OCI-LY7 (cell line): ENCODE measurements around the gene BTBD9. TPM values are rescaled to one million over a fixed set of nuclear protein-coding genes. Genes with fewer than 3 reads are reported as not detected.

Source experiments
- BruUV-seq: library from RNA; stranded (reverse); fragments of 400-500 nt; replicated peaks from 2 replicates; lab custom pipeline; 2021; lab: Mats Ljungman, UMichigan
- CTCF ChIA-PET: fragments of 300-600 bp; sonication (Branson Sonifier 250); formaldehyde crosslinking; loops from one replicate; lab custom pipeline; 2022; ENCODE audit warnings: antibody characterized with exemption; ENCODE audit not compliant: unreplicated experiment; lab: Charles Lee
- POLR2A ChIA-PET: fragments of 300-600 bp; sonication (Branson Sonifier 250); formaldehyde crosslinking; loops from one replicate; lab custom pipeline; 2022; ENCODE audit warnings: antibody characterized with exemption; lab: Charles Lee
- DNase-seq: peaks from one replicate; pipeline ENCODE4 v3.0.0-alpha.2; 2015; ENCODE audit warnings: low spot score
- H2AFZ ChIP-seq: fragments of 200-600 bp; sonication (generic), shearing (Covaris generic); 2 replicates; pipeline ENCODE4 v1.6.1; 2014; ENCODE audit warnings: mild to moderate bottlenecking, antibody characterized with exemption, low read length, moderate library complexity
- H3K27ac ChIP-seq: fragments of 200-600 bp; sonication (generic); 2 replicates; pipeline ENCODE4 v1.5.1; 2014; ENCODE audit warnings: mixed run types, low read depth, mild to moderate bottlenecking, moderate library complexity, low read length, inconsistent platforms; ENCODE audit not compliant: poor library complexity, severe bottlenecking
- H3K36me3 ChIP-seq: fragments of 200-600 bp; sonication (generic); 2 replicates; pipeline ENCODE4 v1.6.1; 2014; ENCODE audit warnings: mild to moderate bottlenecking, antibody characterized with exemption, low read length, moderate library complexity, mixed read lengths; ENCODE audit not compliant: insufficient read depth
- H3K4me1 ChIP-seq: fragments of 200-600 bp; sonication (generic); 2 replicates; pipeline ENCODE4 v1.5.1; 2014; ENCODE audit warnings: mild to moderate bottlenecking, low read length; ENCODE audit not compliant: insufficient read depth, poor library complexity, severe bottlenecking
- H3K4me2 ChIP-seq: fragments of 200-600 bp; sonication (generic); 2 replicates; pipeline ENCODE4 v1.6.1; 2014; ENCODE audit warnings: mild to moderate bottlenecking, low read length
- H3K4me3 ChIP-seq: fragments of 200-600 bp; sonication (generic); 2 replicates; pipeline ENCODE4 v1.5.1; 2014; ENCODE audit warnings: mild to moderate bottlenecking, low read depth, low read length; ENCODE audit not compliant: poor library complexity, severe bottlenecking
- H3K79me2 ChIP-seq: fragments of 200-600 bp; sonication (generic); 2 replicates; pipeline ENCODE4 v1.6.1; 2016; ENCODE audit warnings: low read depth, mild to moderate bottlenecking, low read length, moderate library complexity, mixed read lengths; ENCODE audit not compliant: insufficient read depth
- H3K9me2 ChIP-seq: fragments of 200-600 bp; sonication (generic); 2 replicates; pipeline ENCODE4 v1.6.1; 2016; ENCODE audit warnings: mild to moderate bottlenecking, low read length, mixed read lengths; ENCODE audit not compliant: insufficient read depth
- H3K9me3 ChIP-seq: fragments of 200-600 bp; sonication (generic); 2 replicates; pipeline ENCODE4 v1.6.1; 2014; ENCODE audit warnings: mild to moderate bottlenecking, mixed run types, low read length, mixed read lengths
- H4K20me1 ChIP-seq: fragments of 200-600 bp; sonication (generic); 2 replicates; pipeline ENCODE4 v1.6.1; 2014; ENCODE audit warnings: mild to moderate bottlenecking, antibody characterized with exemption, low read length, moderate library complexity, mixed read lengths; ENCODE audit not compliant: insufficient read depth
- CTCF ChIP-seq: fragments of 200-600 bp; sonication (generic); conservative IDR thresholded peaks from 2 replicates; pipeline ENCODE4 v1.5.1; 2014; ENCODE audit warnings: mild to moderate bottlenecking, antibody characterized with exemption, low read length, moderate library complexity, mixed read lengths
- EZH2phosphoT487 ChIP-seq: fragments of 200-600 bp; sonication (generic); IDR thresholded peaks from 2 replicates; pipeline ENCODE4 v1.6.1; 2018; ENCODE audit warnings: low read depth, borderline replicate concordance, mild to moderate bottlenecking, mixed run types, antibody characterized with exemption, low read length, moderate library complexity, mixed read lengths
- intact Hi-C: fragments of 100-400 bp; cut with micrococcal nuclease; formaldehyde crosslinking; loops from one replicate; pipeline ENCODE4 v1.10.0; 2022; ENCODE audit not compliant: unreplicated experiment
- total RNA-seq, 2 experiments: library from RNA; depleted of rRNA in 1 of 2; stranded (reverse); fragments of >200 nt in 1 of 2; shearing (Covaris generic) in 1 of 2; gene quantifications; 2 replicates each; pipeline ENCODE4 v1.2.3, GENCODE V29; 2014 to 2022

The BTBD9 gene
- total RNA-seq, 2 experiments from 2014 or later: 5.9 to 7.3 TPM

GRCh38 chr6:38149531-38149930, 490.2 kb downstream of the BTBD9 start:
- BruUV-seq: no TSS peak
- no peak overlapping the region for H2AFZ ChIP-seq
- DNase-seq: no peak
- H3K27ac ChIP-seq: no peak overlapping the region
- TF ChIP-seq EZH2phosphoT487: no peak
- H3K9me3 ChIP-seq: no peaks in the 10 kb centered on the region
- ChIA-PET CTCF (no interaction called here), POLR2A (interaction anchor here (0.7 kb wide), 1 partner anchor 484 kb away, joined by 4 read pairs; no protein-coding TSS in a partner anchor)
- no peaks in the 10 kb centered on the region; the same call in 1 of the 2 replicates for H4K20me1 ChIP-seq
- no peak overlapping the region for H3K4me2 ChIP-seq
- intact Hi-C loops: no loop called here
- no peak overlapping the region for H3K4me3 ChIP-seq
- H3K79me2 ChIP-seq: no peaks in the 10 kb centered on the region
- peaks cover 6% of the 10 kb centered on the region for H3K4me1 ChIP-seq
- no peaks in the 10 kb centered on the region for H3K36me3 ChIP-seq
- H3K9me2 ChIP-seq: no peaks in the 10 kb centered on the region

GRCh38 chr6:38148606-38149005, 491.1 kb downstream of the BTBD9 start:
- no peaks in the 10 kb centered on the region for H3K36me3 ChIP-seq
- H3K9me2 ChIP-seq: no peaks in the 10 kb centered on the region
- H4K20me1 ChIP-seq: no peaks in the 10 kb centered on the region; the same call in 1 of the 2 replicates
- BruUV-seq: no TSS peak
- no peaks in the 10 kb centered on the region for H3K79me2 ChIP-seq
- H3K4me2 ChIP-seq: no peak overlapping the region
- no peak overlapping the region for H3K4me3 ChIP-seq
- ChIA-PET POLR2A (interaction anchor here (0.7 kb wide), 1 partner anchor 485 kb away, joined by 4 read pairs; no protein-coding TSS in a partner anchor), CTCF (no interaction called here)
- no peak for DNase-seq
- H3K27ac ChIP-seq: no peak overlapping the region
- intact Hi-C loops: no loop called here
- H2AFZ ChIP-seq: no peak overlapping the region
- TF ChIP-seq EZH2phosphoT487 (no peak), CTCF (no peak)
- no peaks in the 10 kb centered on the region for H3K9me3 ChIP-seq
- H3K4me1 ChIP-seq: peaks cover 3% of the 10 kb centered on the region

- no TSS peak for BruUV-seq
- CTCF ChIA-PET: no interaction called here
- Histone ChIP-seq H3K4me3 (no peak overlapping the region), H3K9me3 (no peaks in the 10 kb centered on the region), H3K4me1 (no peaks in the 10 kb centered on the region), H3K79me2 (no peaks in the 10 kb centered on the region), H3K9me2 (no peaks in the 10 kb centered on the region), H2AFZ (no peak overlapping the region), H3K4me2 (no peak overlapping the region), H3K36me3 (no peaks in the 10 kb centered on the region), H3K27ac (no peak overlapping the region), H4K20me1 (peaks cover 3% of the 10 kb centered on the region; the same call in 1 of the 2 replicates)
- intact Hi-C loops: no loop called here
- no peak for TF ChIP-seq EZH2phosphoT487
- TF ChIP-seq CTCF: no peak
- no peak for DNase-seq
- POLR2A ChIA-PET: no interaction called here
These were observed 493.0 kb downstream of the BTBD9 start for GRCh38 chr6:38146734-38147027.
